MG63 (cell line): ENCODE measurements around the gene TCP11L1. TPM values are rescaled to one million over a fixed set of nuclear protein-coding genes. Genes with fewer than 3 reads are reported as not detected.

Experiments used
- DNase-seq: peaks from one replicate; pipeline ENCODE4 v3.0.0-alpha.2; 2020
- H3K27me3 ChIP-seq: fragments of 250-450 bp; sonication (Bioruptor Pico); 2 replicates; pipeline ENCODE4 v1.5.1; 2020; ENCODE audit warnings: mild to moderate bottlenecking, moderate library complexity
- H3K36me3 ChIP-seq: fragments of 250-450 bp; sonication (Bioruptor Pico); 2 replicates; pipeline ENCODE4 v1.5.1; 2020; ENCODE audit warnings: mild to moderate bottlenecking, moderate library complexity
- H3K4me3 ChIP-seq: fragments of 250-450 bp; sonication (Bioruptor Pico); 2 replicates; pipeline ENCODE4 v1.5.1; 2020; ENCODE audit warnings: mild to moderate bottlenecking, moderate library complexity
- H3K9me3 ChIP-seq: fragments of 250-450 bp; sonication (Bioruptor Pico); 2 replicates; pipeline ENCODE4 v1.5.1; 2020; ENCODE audit warnings: mild to moderate bottlenecking, moderate library complexity
- total RNA-seq: library from RNA; depleted of rRNA; stranded (reverse); fragments of >200 nt; shearing (Covaris generic); gene quantifications from 2 replicates; pipeline ENCODE4 v1.2.3, GENCODE V29; 2014; ENCODE audit warnings: low replicate concordance

Gene TCP11L1
- total RNA-seq, 1 experiment from 2014 or later: 8.4 TPM

- H3K4me3 ChIP-seq: no peak overlapping the region
- H3K36me3 ChIP-seq: no peaks in the 10 kb centered on the region; the same call in 1 of the 2 replicates
- H3K9me3 ChIP-seq: no peaks in the 10 kb centered on the region
- DNase-seq: no peak
- no peaks in the 10 kb centered on the region for H3K27me3 ChIP-seq
These were observed 16.0 kb downstream of the TCP11L1 start for GRCh38 chr11:33055375-33055774.

GRCh38 chr11:33057284-33057683, 17.9 kb downstream of the TCP11L1 start:
- no peaks in the 10 kb centered on the region for H3K9me3 ChIP-seq
- H3K27me3 ChIP-seq: no peaks in the 10 kb centered on the region
- no peak for DNase-seq
- H3K4me3 ChIP-seq: no peak overlapping the region
- no peaks in the 10 kb centered on the region; the same call in 1 of the 2 replicates for H3K36me3 ChIP-seq

- DNase-seq: no peak
- H3K36me3 ChIP-seq: no peaks in the 10 kb centered on the region; the same call in 1 of the 2 replicates
- no peak overlapping the region for H3K4me3 ChIP-seq
- no peaks in the 10 kb centered on the region for H3K9me3 ChIP-seq
- no peaks in the 10 kb centered on the region for H3K27me3 ChIP-seq
These were observed 20.1 kb downstream of the TCP11L1 start for GRCh38 chr11:33059331-33060007.

- no peak for DNase-seq
- H3K4me3 ChIP-seq: no peak overlapping the region
- no peaks in the 10 kb centered on the region for H3K27me3 ChIP-seq
- H3K9me3 ChIP-seq: no peaks in the 10 kb centered on the region
- no peaks in the 10 kb centered on the region; the same call in 1 of the 2 replicates for H3K36me3 ChIP-seq
These were observed 20.9 kb downstream of the TCP11L1 start for GRCh38 chr11:33060271-33060670.

GRCh38 chr11:33062137-33062536, 22.8 kb downstream of the TCP11L1 start:
- no peak for DNase-seq
- no peak overlapping the region for H3K4me3 ChIP-seq
- no peaks in the 10 kb centered on the region; the same call in 1 of the 2 replicates for H3K36me3 ChIP-seq
- no peaks in the 10 kb centered on the region for H3K9me3 ChIP-seq
- no peaks in the 10 kb centered on the region for H3K27me3 ChIP-seq

GRCh38 chr11:33063326-33063881, 24.0 kb downstream of the TCP11L1 start:
- no peaks in the 10 kb centered on the region; the same call in 1 of the 2 replicates for H3K36me3 ChIP-seq
- no peak for DNase-seq
- H3K4me3 ChIP-seq: no peak overlapping the region

GRCh38 chr11:33064033-33064825, 24.9 kb downstream of the TCP11L1 start:
- H3K9me3 ChIP-seq: no peaks in the 10 kb centered on the region

More at GRCh38 chr11:33063326-33063881, 24.0 kb downstream of the TCP11L1 start:
- Histone ChIP-seq H3K9me3 (no peaks in the 10 kb centered on the region), H3K27me3 (no peaks in the 10 kb centered on the region)

GRCh38 chr11:33064866-33065265, 25.5 kb downstream of the TCP11L1 start:
- Histone ChIP-seq H3K4me3 (no peak overlapping the region), H3K9me3 (no peaks in the 10 kb centered on the region), H3K36me3 (no peaks in the 10 kb centered on the region), H3K27me3 (no peaks in the 10 kb centered on the region)
- no peak for DNase-seq

More at GRCh38 chr11:33064033-33064825, 24.9 kb downstream of the TCP11L1 start:
- DNase-seq: no peak
- H3K4me3 ChIP-seq: no peak overlapping the region
- H3K36me3 ChIP-seq: no peaks in the 10 kb centered on the region
- no peaks in the 10 kb centered on the region for H3K27me3 ChIP-seq

- no peaks in the 10 kb centered on the region for H3K9me3 ChIP-seq
- peak; percentile 29 for DNase-seq
- no peaks in the 10 kb centered on the region for H3K27me3 ChIP-seq
- no peaks in the 10 kb centered on the region for H3K36me3 ChIP-seq
- H3K4me3 ChIP-seq: no peak overlapping the region
These were observed 26.2 kb downstream of the TCP11L1 start for GRCh38 chr11:33065445-33066178.

- DNase-seq: no peak
- Histone ChIP-seq H3K27me3 (no peaks in the 10 kb centered on the region), H3K36me3 (no peaks in the 10 kb centered on the region), H3K4me3 (no peak overlapping the region), H3K9me3 (no peaks in the 10 kb centered on the region)
These were observed 27.9 kb downstream of the TCP11L1 start for GRCh38 chr11:33067294-33067693.

- no peaks in the 10 kb centered on the region for H3K36me3 ChIP-seq
- H3K9me3 ChIP-seq: no peaks in the 10 kb centered on the region
- H3K4me3 ChIP-seq: no peak overlapping the region
- H3K27me3 ChIP-seq: no peaks in the 10 kb centered on the region
- DNase-seq: no peak
These were observed 29.4 kb downstream of the TCP11L1 start for GRCh38 chr11:33068611-33069340.

GRCh38 chr11:33072465-33072864, 33.1 kb downstream of the TCP11L1 start:
- H3K9me3 ChIP-seq: no peaks in the 10 kb centered on the region
- H3K27me3 ChIP-seq: no peaks in the 10 kb centered on the region
- DNase-seq: no peak
- H3K36me3 ChIP-seq: no peaks in the 10 kb centered on the region
- H3K4me3 ChIP-seq: no peak overlapping the region

- Histone ChIP-seq H3K36me3 (peaks cover 10% of the 10 kb centered on the region), H3K9me3 (no peaks in the 10 kb centered on the region), H3K4me3 (no peak overlapping the region), H3K27me3 (no peaks in the 10 kb centered on the region)
- no peak for DNase-seq
These were observed 44.5 kb downstream of the TCP11L1 start for GRCh38 chr11:33083918-33084317.

GRCh38 chr11:33086017-33086416, 46.6 kb downstream of the TCP11L1 start:
- no peak overlapping the region for H3K4me3 ChIP-seq
- no peak for DNase-seq
- no peaks in the 10 kb centered on the region for H3K9me3 ChIP-seq
- peaks cover 10% of the 10 kb centered on the region for H3K36me3 ChIP-seq
- H3K27me3 ChIP-seq: no peaks in the 10 kb centered on the region

GRCh38 chr11:33089776-33090175, 50.4 kb downstream of the TCP11L1 start:
- no peaks in the 10 kb centered on the region; the same call in none of the 2 replicates for H3K36me3 ChIP-seq
- no peaks in the 10 kb centered on the region for H3K27me3 ChIP-seq
- no peak for DNase-seq
- H3K4me3 ChIP-seq: no peak overlapping the region
- no peaks in the 10 kb centered on the region for H3K9me3 ChIP-seq

- no peak for DNase-seq
- H3K9me3 ChIP-seq: no peaks in the 10 kb centered on the region
- H3K4me3 ChIP-seq: no peak overlapping the region
- no peaks in the 10 kb centered on the region for H3K27me3 ChIP-seq
- peaks cover 25% of the 10 kb centered on the region for H3K36me3 ChIP-seq
These were observed 54.8 kb downstream of the TCP11L1 start for GRCh38 chr11:33094157-33094556.
